Measurements from ENCODE around the gene RNF182. TPM values are rescaled to one million over a fixed set of nuclear protein-coding genes. Genes with fewer than 3 reads are reported as not detected.

Gene RNF182
- total and polyA plus RNA-seq, 2 donors (not counting 3 experiments of a cell fraction or from before 2014, with no cell fraction given), result 0.43 to 0.93 TPM

GRCh38 chr6:13883966-13884365 is 40.8 kb upstream of the RNF182 start:
- FAIRE-seq, result no peak
- CTCF ChIA-PET, result no interaction called here

GRCh38 chr6:13884397-13884796 is 40.4 kb upstream of the RNF182 start:
- ChIA-PET CTCF (interaction anchor here (2.6 kb wide), 1 partner anchor 10 kb away, joined by 9 read pairs; no protein-coding TSS in a partner anchor), POLR2A (no interaction called here)
- no peak overlapping the region for H2AFZ ChIP-seq (ENCODE audit: low read depth, low read length)
- no TSS peak for BruUV-seq (replicated peaks)
- peaks cover 0 to 4% of the 10 kb centered on the region in 2 experiments for H3K27me3 ChIP-seq (ENCODE audit: control insufficient read depth in 2 of 2, insufficient read depth in 2 of 2, low read length in 2 of 2)
- H3K9me1 ChIP-seq (replicated peaks; ENCODE audit: control insufficient read depth, extremely low read depth, insufficient read depth, low read length), result no peaks in the 10 kb centered on the region
- H4K20me1 ChIP-seq (replicated peaks; ENCODE audit: control insufficient read depth, extremely low read depth, insufficient read depth, low read length), result no peaks in the 10 kb centered on the region
- TF ChIP-seq FOS (IDR thresholded peaks at IDR 0.05; ENCODE audit: borderline replicate concordance, insufficient read depth, low read length) (no peak), EZH2 (IDR thresholded peaks at IDR 0.05; ENCODE audit: borderline replicate concordance, low read depth, low read length, severe bottlenecking) (no peak), MYC (IDR thresholded peaks at IDR 0.05; ENCODE audit: low read depth, low read length) (no peak), CTCF (IDR thresholded peaks at IDR 0.05; ENCODE audit: extremely low read depth in 1 of 2, insufficient read depth in 1 of 2, low read depth in 1 of 2, low read length in 2 of 2) (no peak), JUN (IDR thresholded peaks at IDR 0.05; ENCODE audit: borderline replicate concordance, insufficient read depth, insufficient read length, low read depth) (no peak)
- no peaks in the 10 kb centered on the region for H3K36me3 ChIP-seq (ENCODE audit: control insufficient read depth in 2 of 2, extremely low read depth in 1 of 2, insufficient read depth in 2 of 2, low read length in 2 of 2)
- no peak overlapping the region for H3K4me2 ChIP-seq (ENCODE audit: insufficient read depth, low read length)
- no peaks in the 10 kb centered on the region for H3K4me1 ChIP-seq (ENCODE audit: control insufficient read depth, extremely low read depth, insufficient read depth, low read length)
- dilution Hi-C loops (cut with MboI; ENCODE audit: extremely low pct_ligation_motif_present, low sequenced_read_pairs) (no loop called here), intact Hi-C loops (cut with micrococcal nuclease) (no loop called here)
- FAIRE-seq (no peak), DNase-seq (ENCODE audit: low read depth, low spot score) (no peak)
- H3K79me2 ChIP-seq (ENCODE audit: control insufficient read depth, insufficient read depth, low read length), result no peaks in the 10 kb centered on the region
- no peaks in the 10 kb centered on the region for H3K9me3 ChIP-seq (replicated peaks; ENCODE audit: control insufficient read depth, insufficient read depth, low read length)
- no peak overlapping the region for H3K27ac ChIP-seq (ENCODE audit: insufficient read depth, low read depth, low read length)
- H3K4me3 ChIP-seq (replicated peaks in 1 of 3; ENCODE audit: insufficient read depth in 1 of 3, low read depth in 1 of 3, low read length in 3 of 3), result no peak overlapping the region
- H3K9ac ChIP-seq (replicated peaks; ENCODE audit: extremely low read depth, insufficient read depth, low read length), result no peak overlapping the region

More at GRCh38 chr6:13883966-13884365, 40.8 kb upstream of the RNF182 start:
- Histone ChIP-seq H3K4me2 (ENCODE audit: insufficient read depth, low read length) (no peak overlapping the region), H4K20me1 (replicated peaks; ENCODE audit: control insufficient read depth, extremely low read depth, insufficient read depth, low read length) (no peaks in the 10 kb centered on the region), H3K9me3 (replicated peaks; ENCODE audit: control insufficient read depth, insufficient read depth, low read length) (no peaks in the 10 kb centered on the region), H3K4me1 (ENCODE audit: control insufficient read depth, extremely low read depth, insufficient read depth, low read length) (no peaks in the 10 kb centered on the region), H3K36me3 (ENCODE audit: control insufficient read depth in 2 of 2, extremely low read depth in 1 of 2, insufficient read depth in 2 of 2, low read length in 2 of 2) (no peaks in the 10 kb centered on the region), H3K9me1 (replicated peaks; ENCODE audit: control insufficient read depth, extremely low read depth, insufficient read depth, low read length) (no peaks in the 10 kb centered on the region), H2AFZ (ENCODE audit: low read depth, low read length) (no peak overlapping the region), H3K27ac (ENCODE audit: insufficient read depth, low read depth, low read length) (no peak overlapping the region), H3K79me2 (ENCODE audit: control insufficient read depth, insufficient read depth, low read length) (no peaks in the 10 kb centered on the region), H3K9ac (replicated peaks; ENCODE audit: extremely low read depth, insufficient read depth, low read length) (no peak overlapping the region), H3K27me3 (ENCODE audit: control insufficient read depth in 2 of 2, insufficient read depth in 2 of 2, low read length in 2 of 2) (peaks cover 0 to 4% of the 10 kb centered on the region in 2 experiments), H3K4me3 (replicated peaks in 1 of 3; ENCODE audit: insufficient read depth in 1 of 3, low read depth in 1 of 3, low read length in 3 of 3) (no peak overlapping the region)
- DNase-seq (ENCODE audit: low read depth, low spot score), result no peak
- dilution Hi-C loops (cut with MboI; ENCODE audit: extremely low pct_ligation_motif_present, low sequenced_read_pairs) (no loop called here), intact Hi-C loops (cut with micrococcal nuclease) (no loop called here)
- no TSS peak for BruUV-seq (replicated peaks)
- POLR2A ChIA-PET, result no interaction called here
- TF ChIP-seq POLR2AphosphoS5 (IDR thresholded peaks at IDR 0.05; ENCODE audit: insufficient read depth, low read depth, low read length) (no peak), EZH2 (IDR thresholded peaks at IDR 0.05; ENCODE audit: borderline replicate concordance, low read depth, low read length, severe bottlenecking) (no peak), GATA2 (IDR thresholded peaks at IDR 0.05; ENCODE audit: insufficient read depth, insufficient read length, low read depth, low read length) (no peak), MAX (IDR thresholded peaks at IDR 0.05; ENCODE audit: insufficient read depth, insufficient read length) (no peak), POLR2A (IDR thresholded peaks at IDR 0.05; ENCODE audit: low read depth, low read length) (no peak)

Data from endothelial cell of umbilical vein (primary cell).